ENCODE results near the gene ADI1.

Gene ADI1

DNA sequence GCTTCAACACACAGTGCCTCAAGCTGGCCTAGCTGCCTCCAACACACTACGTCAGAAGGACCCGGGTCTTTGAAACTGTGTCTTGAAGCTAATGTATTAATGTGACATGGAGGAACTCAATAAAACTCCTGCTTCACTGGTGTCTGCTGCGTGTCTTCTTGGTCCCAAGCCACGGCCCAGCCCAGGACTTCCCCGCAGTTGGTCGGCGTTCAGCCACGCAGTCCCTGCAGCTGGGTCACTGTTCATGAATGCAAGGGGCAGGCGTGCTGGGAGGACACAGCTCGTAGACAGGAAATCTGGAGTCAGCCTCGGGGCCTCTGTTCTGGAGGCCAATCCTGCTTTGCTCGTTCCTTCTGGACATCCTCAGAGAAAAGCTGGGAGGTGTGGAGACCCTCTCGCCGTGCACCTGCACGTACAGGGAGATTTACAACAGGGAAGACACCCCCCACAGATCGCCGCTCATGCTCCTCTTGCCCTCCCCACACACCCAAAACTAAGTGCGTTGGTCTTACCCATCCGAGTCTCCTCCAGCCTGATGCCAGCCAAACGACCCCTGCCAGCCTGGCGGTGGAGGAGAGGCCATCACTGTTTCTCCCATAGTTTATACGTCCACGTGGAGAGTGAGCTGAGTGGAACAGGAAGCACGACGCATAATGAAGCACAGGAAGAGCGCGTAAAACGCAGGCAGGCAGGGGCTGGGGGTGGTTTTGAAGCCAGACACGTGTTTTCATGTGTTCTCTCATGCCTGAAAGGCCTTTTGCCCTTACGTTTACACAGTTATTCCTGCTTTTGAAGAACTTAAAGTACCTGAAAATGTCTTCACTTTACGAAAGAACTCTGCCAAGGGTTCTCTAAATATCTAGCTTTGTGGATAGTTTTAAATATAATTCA, 39.7 kb downstream of the ADI1 start:
- DNase-seq = no peak

DNA sequence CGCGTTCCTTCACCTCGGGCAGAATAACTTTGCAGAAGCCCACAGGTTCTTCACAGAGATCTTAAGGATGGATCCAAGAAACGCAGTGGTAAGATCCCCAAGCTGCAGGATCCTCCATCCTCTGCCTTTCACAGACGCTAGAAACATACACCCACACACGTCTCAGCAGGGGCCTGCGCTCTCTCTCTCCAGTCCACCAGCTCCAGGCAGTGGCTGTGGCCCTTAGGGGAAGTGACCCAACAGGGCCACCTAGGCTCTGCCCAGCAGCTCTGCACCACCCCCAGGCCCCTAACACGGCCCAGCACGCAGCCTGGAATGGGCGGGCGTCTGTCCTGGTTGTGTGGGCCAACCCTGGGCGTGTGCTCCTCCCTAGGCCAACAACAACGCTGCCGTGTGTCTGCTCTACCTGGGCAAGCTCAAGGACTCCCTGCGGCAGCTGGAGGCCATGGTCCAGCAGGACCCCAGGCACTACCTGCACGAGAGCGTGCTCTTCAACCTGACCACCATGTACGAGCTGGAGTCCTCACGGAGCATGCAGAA, 40.4 kb downstream of the ADI1 start:
- DNase-seq = no peak

DNA sequence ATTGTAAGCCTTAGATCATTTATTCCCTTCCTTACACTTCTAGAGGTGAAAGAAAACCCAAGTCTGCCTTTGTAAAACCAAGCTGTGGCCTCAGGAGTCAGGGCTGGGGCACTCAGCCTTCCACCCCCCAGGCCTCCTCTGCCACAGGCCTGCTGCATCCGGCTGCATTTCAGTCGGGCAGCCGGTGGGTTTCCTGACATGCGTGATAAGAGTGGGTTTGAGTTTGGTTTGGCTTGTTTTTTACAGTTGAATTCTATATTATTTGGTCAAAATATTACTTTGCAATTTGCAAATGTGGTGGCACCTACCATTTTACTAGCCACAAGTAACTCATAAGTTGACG, 42.4 kb downstream of the ADI1 start:
- DNase-seq = no peak

GRCh38 chr2:3476321-3476984, 42.9 kb downstream of the ADI1 start:
- no peak for DNase-seq

DNA sequence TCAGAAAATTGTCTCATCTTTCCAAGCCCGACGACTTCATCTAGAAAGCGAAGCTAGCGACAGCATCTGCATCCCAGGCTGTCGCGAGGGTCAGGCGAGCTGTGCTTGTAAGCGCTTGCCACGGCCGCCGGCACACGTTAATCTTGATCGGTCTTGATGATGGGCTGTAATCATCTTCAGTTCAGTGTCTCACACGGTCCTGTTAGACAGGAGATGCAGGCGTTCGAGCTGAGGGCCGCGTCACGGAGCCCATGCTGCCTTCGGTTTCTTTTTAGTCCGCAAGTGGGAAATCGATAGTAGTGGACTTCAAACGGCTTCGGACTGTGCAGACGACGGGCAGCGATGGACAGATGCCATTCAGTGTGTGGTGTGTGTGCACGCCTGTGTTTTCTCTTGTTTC, 43.6 kb downstream of the ADI1 start:
- no peak for DNase-seq

- DNase-seq = no peak
These were observed 46.4 kb downstream of the ADI1 start for GRCh38 chr2:3472966-3473365.

GRCh38 chr2:3472296-3472695, 47.0 kb downstream of the ADI1 start:
- DNase-seq = no peak

- DNase-seq = no peak
These were observed 48.2 kb downstream of the ADI1 start for GRCh38 chr2:3470856-3471737.

DNA sequence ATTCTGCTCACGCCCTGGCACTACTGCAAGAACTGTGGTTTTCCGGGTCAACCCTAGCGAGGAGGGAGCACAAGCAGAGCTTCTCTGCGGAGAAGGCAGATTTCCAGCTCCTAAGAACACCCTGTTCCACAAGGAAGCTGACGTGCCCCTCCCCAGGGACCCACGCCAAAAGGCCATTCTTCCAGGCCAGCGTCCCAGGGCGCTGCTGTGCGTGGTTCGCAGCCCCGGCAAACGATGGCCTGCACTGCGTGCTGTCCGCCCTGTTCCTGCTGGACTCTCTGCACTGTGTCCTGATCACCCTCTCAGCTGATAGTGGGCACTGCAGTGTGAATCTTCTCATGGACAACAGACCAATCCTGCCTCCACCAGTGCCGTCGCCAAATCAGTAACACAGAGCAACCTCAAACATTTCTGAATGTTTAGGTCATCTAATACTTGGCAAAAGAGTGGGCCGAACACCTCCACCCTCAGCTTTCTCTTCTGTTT, 49.1 kb downstream of the ADI1 start:
- no peak for DNase-seq

DNA sequence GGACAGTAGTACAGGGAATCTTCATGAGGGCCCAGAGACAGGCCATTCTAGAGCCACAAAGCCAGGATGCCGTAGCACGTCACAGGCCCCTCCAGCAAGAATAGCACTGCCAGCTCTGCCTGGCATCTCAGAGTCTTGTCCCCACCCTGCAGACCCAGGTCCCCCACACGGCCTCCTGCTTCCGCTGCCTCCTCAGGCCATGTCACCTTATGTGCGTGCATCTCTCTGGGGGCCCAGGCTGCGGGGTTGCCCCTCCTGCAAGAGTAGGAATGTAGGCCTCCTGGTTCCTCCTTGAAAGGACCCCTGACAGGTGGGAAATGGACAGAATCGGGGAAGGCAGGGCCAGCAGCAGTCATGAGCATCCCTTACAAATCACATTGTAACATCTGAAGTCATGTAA, 49.8 kb downstream of the ADI1 start:
- no peak for DNase-seq

- no peak for DNase-seq
These were observed 50.9 kb downstream of the ADI1 start for GRCh38 chr2:3468296-3468988.

- DNase-seq = no peak
These were observed 51.7 kb downstream of the ADI1 start for GRCh38 chr2:3467654-3468053.

- DNase-seq = no peak
These were observed 52.4 kb downstream of the ADI1 start for GRCh38 chr2:3466966-3467365.

GRCh38 chr2:3466482-3466863, 52.9 kb downstream of the ADI1 start:
- DNase-seq = no peak

DNA sequence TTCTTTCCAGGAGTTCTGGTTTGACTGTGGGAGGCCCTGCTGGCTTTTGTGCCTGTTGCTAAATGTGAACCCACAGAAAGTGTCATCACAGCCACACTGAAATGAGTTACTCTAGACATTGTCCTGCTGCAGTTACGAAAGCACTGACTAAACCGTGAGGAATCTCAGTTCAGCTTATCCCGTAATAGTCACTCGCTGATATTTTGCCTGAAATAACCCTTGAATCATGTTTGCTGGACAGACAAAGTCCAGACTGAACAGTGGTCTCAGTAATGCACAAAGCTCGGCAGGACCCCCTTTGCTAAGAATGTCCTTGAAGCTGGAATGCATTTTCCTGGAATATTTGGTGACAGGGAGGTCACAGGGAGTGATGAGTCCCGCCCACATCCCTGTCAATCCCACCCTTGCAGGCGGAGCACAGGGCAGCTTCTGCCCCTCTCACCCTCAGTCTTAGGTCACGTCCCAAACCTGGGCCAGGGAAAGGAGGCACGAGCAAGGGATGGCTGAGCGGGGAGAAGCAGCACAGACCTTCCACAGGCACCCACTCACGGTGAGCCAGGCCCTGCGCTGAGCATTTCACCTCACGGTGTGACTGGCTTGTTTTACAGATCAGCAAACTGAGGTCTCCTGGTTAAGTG, 53.4 kb downstream of the ADI1 start:
- no peak for DNase-seq

DNA sequence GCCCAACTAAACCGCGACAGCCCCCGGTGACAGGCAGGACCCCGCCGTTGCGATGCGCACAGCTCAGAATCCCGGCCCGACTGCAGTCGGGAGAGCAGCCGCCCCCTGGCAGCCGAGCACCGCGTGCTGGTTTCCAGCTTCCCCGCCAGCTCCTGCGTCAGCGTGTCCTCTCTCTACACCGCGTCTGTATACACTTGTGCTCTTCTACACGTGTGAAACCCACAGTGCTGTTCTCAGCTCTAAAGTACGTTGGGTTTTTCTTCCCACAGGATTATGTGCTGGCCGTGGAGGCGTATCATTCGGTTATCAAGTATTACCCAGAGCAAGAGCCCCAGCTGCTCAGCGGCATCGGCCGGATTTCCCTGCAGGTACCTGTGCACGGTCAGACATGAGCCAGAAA, 54.0 kb downstream of the ADI1 start:
- DNase-seq = no peak

GRCh38 chr2:3464401-3465005, 54.8 kb downstream of the ADI1 start:
- DNase-seq = no peak

DNA sequence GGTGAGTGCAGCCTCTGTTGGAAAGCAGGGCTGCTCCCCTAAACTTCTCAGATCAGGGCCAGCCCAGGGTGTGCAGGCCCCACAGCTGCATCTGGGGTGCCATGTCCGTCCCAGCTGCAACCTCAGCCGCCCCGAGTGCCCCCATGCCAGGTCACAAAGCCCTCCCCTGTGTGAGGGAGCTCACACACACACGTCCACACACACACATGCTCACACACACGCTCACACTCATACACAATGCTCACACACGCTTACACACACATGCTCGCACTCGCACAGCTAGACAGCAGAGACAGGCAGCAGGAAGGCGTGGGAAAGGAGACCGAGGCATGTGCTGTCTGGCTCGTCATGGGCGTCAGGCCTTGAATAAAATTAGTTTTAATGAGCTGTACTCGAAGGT, 55.4 kb downstream of the ADI1 start:
- DNase-seq = no peak

DNA sequence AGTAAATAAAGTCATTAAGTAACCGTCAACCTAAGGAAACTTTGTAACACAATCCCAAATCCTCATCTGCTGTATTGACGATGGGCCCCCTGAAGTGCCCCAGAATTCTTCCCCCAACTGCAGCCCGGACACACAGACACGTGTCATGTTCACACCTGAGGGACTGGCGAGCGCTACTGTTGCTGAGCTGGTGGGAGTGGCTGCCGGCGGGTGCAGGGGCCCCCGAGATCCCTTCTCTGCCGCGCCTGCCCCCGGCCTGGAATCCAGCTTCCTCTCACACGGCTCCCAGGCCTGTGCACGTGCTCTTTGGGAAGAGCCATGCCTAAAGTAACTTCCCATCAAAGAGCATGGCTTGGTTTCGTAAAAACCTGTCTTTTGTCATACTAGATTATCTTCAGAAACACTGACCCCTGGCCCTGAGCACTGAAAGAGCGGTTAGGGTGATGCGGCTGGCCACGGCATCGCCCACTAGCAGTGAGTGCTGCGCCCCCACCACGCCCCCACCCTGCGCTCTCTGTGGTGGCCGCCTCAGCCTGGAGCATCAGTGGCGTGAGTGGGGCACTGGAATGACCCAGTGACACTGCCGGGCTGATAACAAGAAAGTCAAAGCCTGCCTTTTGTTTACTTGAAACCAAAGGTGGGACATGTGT, 56.0 kb downstream of the ADI1 start:
- DNase-seq = no peak

DNA sequence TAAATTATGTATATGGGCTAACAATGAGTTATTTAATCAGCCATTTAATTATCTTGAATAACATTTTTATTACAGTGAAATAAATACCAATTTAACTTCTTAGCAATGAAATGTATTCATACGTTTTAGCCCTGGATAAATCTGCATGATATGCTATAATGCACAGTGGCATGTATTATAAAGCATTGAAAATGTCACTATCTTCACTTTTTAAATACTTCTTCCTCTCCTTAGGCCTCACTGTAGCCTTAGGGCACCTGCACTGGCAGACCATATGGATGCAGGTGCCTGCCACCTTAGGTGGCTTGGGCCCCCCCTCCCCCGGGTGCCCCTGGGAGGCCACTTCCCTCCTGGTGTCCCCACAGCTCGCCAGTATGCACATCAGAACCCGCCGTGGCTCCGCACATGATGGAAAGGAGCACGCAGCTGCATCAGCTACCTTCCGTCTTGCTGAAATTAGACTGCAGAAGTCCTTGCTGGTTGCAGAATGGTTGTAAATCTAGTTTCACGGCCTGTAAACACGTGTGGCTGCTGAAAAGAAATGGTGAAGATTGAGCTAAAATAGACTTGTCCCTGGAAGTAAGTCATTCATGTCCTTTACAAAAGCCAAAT, 56.7 kb downstream of the ADI1 start:
- no peak for DNase-seq
